Retinal pigment epithelial cell (primary cell): ENCODE results near the gene MYO18A.

Experiments
- DNase-seq: peaks from one replicate; pipeline ENCODE4 v3.0.0-alpha.2; 2010; ENCODE audit warnings: low read depth
- H3K4me3 ChIP-seq: 2 replicates; pipeline ENCODE4 v1.5.1; 2011; ENCODE audit warnings: mild to moderate bottlenecking, low read length, control low read depth, moderate library complexity
- TF ChIP-seq, protein P1 (sequence below): conservative IDR thresholded peaks from 2 replicates; pipeline ENCODE4 v1.5.1; 2011; ENCODE audit warnings: low read depth, low read length, control low read depth, inconsistent platforms

MYO18A gene

GRCh38 chr17:29049541-29050145 is 130.6 kb downstream of the MYO18A start:
- TF ChIP-seq, protein P1, sequence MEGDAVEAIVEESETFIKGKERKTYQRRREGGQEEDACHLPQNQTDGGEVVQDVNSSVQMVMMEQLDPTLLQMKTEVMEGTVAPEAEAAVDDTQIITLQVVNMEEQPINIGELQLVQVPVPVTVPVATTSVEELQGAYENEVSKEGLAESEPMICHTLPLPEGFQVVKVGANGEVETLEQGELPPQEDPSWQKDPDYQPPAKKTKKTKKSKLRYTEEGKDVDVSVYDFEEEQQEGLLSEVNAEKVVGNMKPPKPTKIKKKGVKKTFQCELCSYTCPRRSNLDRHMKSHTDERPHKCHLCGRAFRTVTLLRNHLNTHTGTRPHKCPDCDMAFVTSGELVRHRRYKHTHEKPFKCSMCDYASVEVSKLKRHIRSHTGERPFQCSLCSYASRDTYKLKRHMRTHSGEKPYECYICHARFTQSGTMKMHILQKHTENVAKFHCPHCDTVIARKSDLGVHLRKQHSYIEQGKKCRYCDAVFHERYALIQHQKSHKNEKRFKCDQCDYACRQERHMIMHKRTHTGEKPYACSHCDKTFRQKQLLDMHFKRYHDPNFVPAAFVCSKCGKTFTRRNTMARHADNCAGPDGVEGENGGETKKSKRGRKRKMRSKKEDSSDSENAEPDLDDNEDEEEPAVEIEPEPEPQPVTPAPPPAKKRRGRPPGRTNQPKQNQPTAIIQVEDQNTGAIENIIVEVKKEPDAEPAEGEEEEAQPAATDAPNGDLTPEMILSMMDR, result no peak
- H3K4me3 ChIP-seq, result no peak overlapping the region
- no peak for DNase-seq

- no peak for DNase-seq
Measured at GRCh38 chr17:29048440-29049368, 131.5 kb downstream of the MYO18A start.

DNA sequence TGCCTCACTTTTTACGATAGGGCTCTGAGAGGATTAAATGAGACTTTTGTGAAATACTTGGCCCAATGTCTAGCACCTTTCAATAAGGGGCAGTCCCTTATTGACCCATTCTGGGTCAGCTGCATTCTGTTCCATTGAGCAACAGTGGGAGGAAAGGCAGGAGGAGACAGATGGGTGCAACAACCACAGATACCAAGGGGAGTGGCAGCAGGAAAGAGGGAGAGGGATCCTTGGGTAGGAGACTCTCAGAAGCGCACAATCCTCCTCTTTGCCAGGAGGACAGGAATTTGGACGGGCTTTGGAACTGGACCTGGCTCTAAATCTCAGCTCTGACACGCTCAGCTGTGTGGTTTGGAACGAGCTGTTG is 133.7 kb downstream of the MYO18A start:
- TF ChIP-seq, protein P1, result no peak
- no peak overlapping the region for H3K4me3 ChIP-seq
- DNase-seq, result no peak

More at GRCh38 chr17:29048440-29049368, 131.5 kb downstream of the MYO18A start:
- TF ChIP-seq, protein P1, result no peak
- no peak overlapping the region for H3K4me3 ChIP-seq

DNA sequence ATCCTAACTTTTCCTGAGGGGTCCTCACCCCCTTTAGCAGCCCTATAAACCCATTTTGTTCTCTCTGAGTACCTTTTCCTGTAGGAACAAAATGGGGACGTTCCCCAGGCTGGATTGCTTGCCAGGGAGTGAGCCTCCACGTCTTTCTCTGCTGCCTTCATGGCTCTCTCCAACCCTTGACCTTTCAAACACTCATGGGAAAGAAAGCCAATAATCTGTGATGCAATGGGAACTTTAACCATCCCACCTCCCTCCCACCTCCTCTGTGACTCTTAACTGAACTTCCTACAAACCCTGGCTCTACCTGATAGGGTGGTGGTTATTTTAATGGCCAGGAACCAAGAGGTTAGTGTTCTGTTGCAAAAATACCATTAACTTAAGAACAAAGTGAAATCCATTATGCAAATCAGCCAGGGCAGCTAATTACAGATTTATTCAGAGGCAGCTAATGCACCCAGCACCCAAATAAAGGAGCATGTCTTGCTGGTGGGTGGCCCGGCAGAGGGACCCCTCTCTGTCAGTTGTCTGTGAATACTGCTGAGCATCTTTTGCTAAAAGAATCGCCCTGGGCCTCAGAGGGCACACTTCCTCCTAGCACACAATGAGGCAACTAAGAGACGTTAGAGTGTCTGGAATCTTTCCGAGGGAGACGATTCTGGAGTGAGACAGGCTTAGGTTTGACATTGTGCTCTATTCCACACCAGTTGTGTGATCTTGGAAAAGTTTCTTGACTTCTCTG is 134.3 kb downstream of the MYO18A start:
- no peak overlapping the region for H3K4me3 ChIP-seq

GRCh38 chr17:29045026-29045425 is 135.2 kb downstream of the MYO18A start:
- TF ChIP-seq, protein P1, result no peak
- no peak for DNase-seq
- no peak overlapping the region for H3K4me3 ChIP-seq

More for the DNA sequence above, 134.3 kb downstream of the MYO18A start:
- TF ChIP-seq, protein P1, result no peak
- DNase-seq, result no peak

GRCh38 chr17:29043539-29044145 is 136.6 kb downstream of the MYO18A start:
- no peak overlapping the region for H3K4me3 ChIP-seq
- DNase-seq, result no peak
- TF ChIP-seq, protein P1, result no peak
